Measurements from ENCODE around the gene GPNMB.

Gene GPNMB

GRCh38 chr7:23242935-23243334, 3.6 kb upstream of the GPNMB start:
- no peak for TF ChIP-seq GATA3 (IDR thresholded peaks at IDR 0.05; ENCODE audit: low read depth, low read length)
- no peak for TF ChIP-seq GATA2 (IDR thresholded peaks at IDR 0.05; ENCODE audit: low read depth, low read length)

- TF ChIP-seq GATA3 (IDR thresholded peaks at IDR 0.05; ENCODE audit: low read depth, low read length), result no peak
- TF ChIP-seq GATA2 (IDR thresholded peaks at IDR 0.05; ENCODE audit: low read depth, low read length), result no peak
Measured at GRCh38 chr7:23247046-23247602, 549 bp downstream of the GPNMB start.

DNA sequence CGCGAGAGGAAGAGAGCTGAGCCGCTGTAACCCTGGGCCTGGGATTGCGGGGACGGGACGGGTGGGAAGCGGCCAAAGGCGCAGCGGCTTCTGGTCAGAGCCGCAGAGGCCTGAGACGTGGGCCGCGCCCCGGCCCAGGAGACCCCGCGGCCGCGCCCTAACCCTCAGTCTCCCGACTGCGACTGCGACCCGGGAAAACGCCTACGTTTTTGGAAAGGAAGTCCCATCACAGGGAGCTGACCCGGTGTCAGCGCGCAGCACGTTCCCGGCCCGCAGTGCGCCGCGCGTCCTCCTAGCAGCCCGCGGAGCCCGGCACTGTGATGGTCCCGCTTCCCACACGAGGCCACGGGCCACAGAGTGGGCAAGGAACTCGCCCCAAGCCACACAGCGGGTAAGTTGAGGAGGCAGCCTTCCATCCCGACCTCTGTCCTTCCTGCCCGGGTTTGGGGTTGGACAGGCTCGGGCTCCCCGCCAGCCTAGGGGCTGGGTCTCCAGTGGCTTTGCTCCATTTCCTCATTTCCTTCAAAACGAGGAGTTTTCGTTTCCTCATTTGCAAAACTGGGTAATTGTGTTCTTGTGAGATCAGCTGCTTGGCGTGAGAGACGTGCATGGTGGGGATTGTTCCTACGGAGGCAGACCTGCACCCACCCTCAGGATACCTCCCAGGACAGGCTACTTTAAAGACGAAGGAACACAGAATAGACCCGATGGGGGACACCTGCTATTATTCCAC, 1.2 kb downstream of the GPNMB start:
- no peak for TF ChIP-seq GATA3 (IDR thresholded peaks at IDR 0.05; ENCODE audit: low read depth, low read length)
- no peak for TF ChIP-seq GATA2 (IDR thresholded peaks at IDR 0.05; ENCODE audit: low read depth, low read length)

DNA sequence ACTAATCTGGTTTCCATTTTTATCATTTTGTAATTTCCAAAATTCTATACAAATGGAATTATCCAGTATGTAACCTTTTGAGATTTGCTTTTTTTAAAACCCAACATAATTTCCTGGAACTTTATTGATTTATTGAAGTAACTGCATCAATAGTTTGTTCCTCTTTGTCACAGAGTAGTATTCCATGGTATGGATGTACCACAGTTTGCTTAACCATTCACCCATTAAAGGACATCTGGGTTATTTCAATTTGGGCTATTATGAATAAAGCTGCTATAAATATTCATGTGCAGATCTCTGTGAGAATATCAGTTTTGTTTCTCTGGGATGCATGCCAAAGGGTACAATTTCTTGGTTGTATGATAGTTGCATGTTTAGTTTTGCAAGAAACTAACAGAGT, 2.9 kb downstream of the GPNMB start:
- no peak for TF ChIP-seq GATA2 (IDR thresholded peaks at IDR 0.05; ENCODE audit: low read depth, low read length)
- TF ChIP-seq GATA3 (IDR thresholded peaks at IDR 0.05; ENCODE audit: low read depth, low read length), result no peak

DNA sequence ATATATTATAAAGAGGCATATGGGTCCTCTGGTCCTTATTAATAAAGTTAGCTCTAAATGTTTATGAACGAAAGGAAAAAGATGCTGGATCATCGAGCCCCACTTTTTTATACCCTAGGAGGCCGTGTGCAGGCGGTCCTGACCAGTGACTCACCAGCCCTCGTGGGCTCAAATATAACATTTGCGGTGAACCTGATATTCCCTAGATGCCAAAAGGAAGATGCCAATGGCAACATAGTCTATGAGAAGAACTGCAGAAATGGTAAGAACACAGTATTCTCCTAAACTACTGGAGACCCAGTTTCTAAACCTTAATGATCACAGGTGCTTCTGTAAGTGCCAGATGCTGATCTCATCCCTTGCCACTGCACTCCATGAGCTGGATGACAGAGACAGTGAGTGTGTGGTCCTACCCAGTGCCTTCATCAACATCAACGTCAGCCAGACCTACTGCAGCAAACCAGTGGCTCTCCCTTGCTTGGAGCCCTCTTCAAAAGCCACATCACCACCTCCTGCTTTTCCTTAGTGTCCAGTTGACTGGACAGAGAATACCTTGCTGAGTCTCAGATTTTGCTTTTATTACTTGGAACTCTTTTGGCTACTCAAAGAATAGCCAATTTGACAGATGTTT, 7.6 kb downstream of the GPNMB start:
- TF ChIP-seq GATA2 (IDR thresholded peaks at IDR 0.05; ENCODE audit: low read depth, low read length) (no peak), GATA3 (IDR thresholded peaks at IDR 0.05; ENCODE audit: low read depth, low read length) (no peak)

DNA sequence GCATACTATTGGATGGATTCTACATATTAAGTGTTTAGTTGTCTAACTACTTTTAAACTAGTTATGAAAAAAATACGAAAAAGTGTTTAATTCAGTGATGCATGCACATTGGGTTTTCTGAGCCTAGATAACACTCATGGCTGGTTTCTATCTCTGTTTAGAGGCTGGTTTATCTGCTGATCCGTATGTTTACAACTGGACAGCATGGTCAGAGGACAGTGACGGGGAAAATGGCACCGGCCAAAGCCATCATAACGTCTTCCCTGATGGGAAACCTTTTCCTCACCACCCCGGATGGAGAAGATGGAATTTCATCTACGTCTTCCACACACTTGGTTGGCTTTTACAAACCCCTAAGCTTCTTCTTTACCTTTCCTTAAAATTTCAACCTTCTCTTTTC, 10.2 kb downstream of the GPNMB start:
- TF ChIP-seq GATA2 (IDR thresholded peaks at IDR 0.05; ENCODE audit: low read depth, low read length) (no peak), GATA3 (IDR thresholded peaks at IDR 0.05; ENCODE audit: low read depth, low read length) (no peak)

DNA sequence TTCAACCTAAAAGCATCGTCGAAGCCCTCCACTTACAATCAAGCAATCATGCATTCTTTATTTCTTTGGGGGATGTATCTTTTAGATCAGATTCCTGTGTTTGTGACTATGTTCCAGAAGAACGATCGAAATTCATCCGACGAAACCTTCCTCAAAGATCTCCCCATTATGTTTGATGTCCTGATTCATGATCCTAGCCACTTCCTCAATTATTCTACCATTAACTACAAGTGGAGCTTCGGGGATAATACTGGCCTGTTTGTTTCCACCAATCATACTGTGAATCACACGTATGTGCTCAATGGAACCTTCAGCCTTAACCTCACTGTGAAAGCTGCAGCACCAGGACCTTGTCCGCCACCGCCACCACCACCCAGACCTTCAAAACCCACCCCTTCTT, 13.8 kb downstream of the GPNMB start:
- no peak for TF ChIP-seq GATA2 (IDR thresholded peaks at IDR 0.05; ENCODE audit: low read depth, low read length)
- TF ChIP-seq GATA3 (IDR thresholded peaks at IDR 0.05; ENCODE audit: low read depth, low read length), result no peak

- TF ChIP-seq GATA2 (IDR thresholded peaks at IDR 0.05; ENCODE audit: low read depth, low read length) (no peak), GATA3 (IDR thresholded peaks at IDR 0.05; ENCODE audit: low read depth, low read length) (no peak)
Measured at GRCh38 chr7:23261843-23262452, 15.4 kb downstream of the GPNMB start.

DNA sequence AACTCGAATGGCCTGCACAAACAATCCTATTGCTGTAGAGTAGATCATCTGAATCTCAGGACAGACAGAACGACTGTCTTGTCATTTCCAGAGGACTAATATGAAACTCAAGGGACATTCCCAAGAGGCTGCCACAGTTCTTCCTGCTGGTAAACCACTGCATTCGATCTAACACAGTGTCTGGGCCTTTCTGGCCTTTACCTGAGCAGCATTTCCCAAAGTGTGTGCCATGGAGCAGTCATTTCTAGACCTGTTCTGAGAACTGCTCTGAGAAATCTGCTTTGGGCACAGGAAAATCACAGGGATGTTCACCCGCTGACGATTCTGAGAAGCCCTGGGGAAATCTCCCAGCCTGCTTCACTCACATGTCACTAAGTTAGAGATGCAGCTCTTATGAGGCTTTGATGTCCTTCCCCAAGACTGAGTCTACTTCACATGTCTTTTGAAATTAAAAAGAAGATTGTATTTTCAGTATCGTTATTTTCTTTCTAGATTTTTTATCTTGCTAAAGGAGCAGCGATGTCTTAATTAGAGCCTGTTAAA, 18.4 kb downstream of the GPNMB start:
- no peak for TF ChIP-seq GATA2 (IDR thresholded peaks at IDR 0.05; ENCODE audit: low read depth, low read length)
- TF ChIP-seq GATA3 (IDR thresholded peaks at IDR 0.05; ENCODE audit: low read depth, low read length), result no peak

- no peak for TF ChIP-seq GATA2 (IDR thresholded peaks at IDR 0.05; ENCODE audit: low read depth, low read length)
- no peak for TF ChIP-seq GATA3 (IDR thresholded peaks at IDR 0.05; ENCODE audit: low read depth, low read length)
Measured at GRCh38 chr7:23266918-23267317, 20.3 kb downstream of the GPNMB start.

DNA sequence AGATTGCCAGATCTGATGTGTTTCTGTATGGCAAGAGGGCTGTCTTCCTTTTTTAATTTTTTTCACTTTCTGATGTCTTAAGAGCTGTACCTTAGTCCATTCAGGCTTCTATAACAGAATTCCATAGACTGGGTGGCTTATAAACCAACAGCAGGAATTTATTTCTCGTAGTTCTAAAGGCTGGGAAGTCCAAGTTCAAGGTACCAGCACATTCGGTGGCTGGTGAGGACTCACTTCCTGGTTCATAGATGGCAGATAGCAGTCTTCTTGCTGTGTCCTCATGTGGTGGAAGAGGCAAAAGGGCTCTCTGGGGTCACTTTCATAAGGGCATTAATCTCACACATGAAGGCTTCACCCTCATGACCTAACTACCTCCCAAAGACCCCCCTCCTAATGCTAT, 20.8 kb downstream of the GPNMB start:
- TF ChIP-seq GATA3 (IDR thresholded peaks at IDR 0.05; ENCODE audit: low read depth, low read length), result no peak
- TF ChIP-seq GATA2 (IDR thresholded peaks at IDR 0.05; ENCODE audit: low read depth, low read length), result no peak

DNA sequence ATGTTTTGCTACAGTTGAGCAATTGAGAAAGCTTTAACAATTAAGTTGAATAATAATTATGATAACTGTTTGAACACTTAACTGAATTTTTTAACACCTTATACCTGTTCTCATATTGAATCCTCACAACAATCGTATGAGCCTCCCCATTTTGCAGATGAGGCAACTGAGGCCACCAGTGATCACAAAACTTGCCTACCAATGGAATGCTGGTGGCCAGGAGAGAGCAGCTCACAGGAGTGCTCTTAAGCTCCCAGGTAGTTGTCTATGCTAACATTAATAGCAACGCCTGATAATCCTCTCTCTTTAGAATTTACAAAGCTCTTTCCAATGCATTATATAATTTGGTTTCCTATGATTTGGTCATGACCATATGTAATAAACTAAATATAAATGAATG, 21.6 kb downstream of the GPNMB start:
- TF ChIP-seq GATA3 (IDR thresholded peaks at IDR 0.05; ENCODE audit: low read depth, low read length), result no peak
- TF ChIP-seq GATA2 (IDR thresholded peaks at IDR 0.05; ENCODE audit: low read depth, low read length), result no peak

DNA sequence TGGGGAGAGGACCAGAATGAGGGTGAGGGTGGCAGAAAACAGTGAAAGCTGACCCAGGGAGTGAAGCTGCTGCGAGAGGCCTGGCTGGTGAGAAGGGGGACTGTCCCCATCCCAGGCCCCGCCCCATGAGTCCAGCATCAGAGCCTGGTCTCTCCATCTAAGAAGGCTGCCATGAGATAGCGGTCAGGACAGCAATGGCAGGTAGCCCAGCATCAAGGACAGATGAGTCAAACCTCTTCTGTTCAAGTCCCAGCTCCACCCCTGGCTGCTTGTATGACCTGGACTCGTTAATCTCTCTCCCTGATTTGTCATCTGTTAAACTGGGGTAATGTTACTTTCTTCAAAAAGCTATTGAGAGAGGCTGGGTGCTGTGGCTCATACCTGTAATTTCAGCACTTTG, 22.2 kb downstream of the GPNMB start:
- TF ChIP-seq GATA3 (IDR thresholded peaks at IDR 0.05; ENCODE audit: low read depth, low read length), result no peak
- no peak for TF ChIP-seq GATA2 (IDR thresholded peaks at IDR 0.05; ENCODE audit: low read depth, low read length)

- TF ChIP-seq GATA3 (IDR thresholded peaks at IDR 0.05; ENCODE audit: low read depth, low read length), result no peak
- TF ChIP-seq GATA2 (IDR thresholded peaks at IDR 0.05; ENCODE audit: low read depth, low read length), result no peak
Measured at GRCh38 chr7:23272275-23272674, 25.7 kb downstream of the GPNMB start.
